HFF-Myc (cell line): ENCODE data around the gene C1QTNF8.

Experiments used
- DNase-seq: peaks from one replicate; pipeline ENCODE4 v3.0.0-alpha.2; 2011; ENCODE audit warnings: low read depth; ENCODE audit errors: extremely low read depth
- H3K4me3 ChIP-seq: replicated peaks from 2 replicates; pipeline ENCODE4 v1.5.1; 2011; ENCODE audit warnings: low read depth, mild to moderate bottlenecking, control low read depth, low read length
- TF ChIP-seq, protein P1 (sequence below): IDR thresholded peaks from 2 replicates; pipeline ENCODE4 v1.5.1; 2012; ENCODE audit warnings: mild to moderate bottlenecking, low read depth, low read length, control low read depth; ENCODE audit errors: missing control alignments

Gene C1QTNF8

DNA sequence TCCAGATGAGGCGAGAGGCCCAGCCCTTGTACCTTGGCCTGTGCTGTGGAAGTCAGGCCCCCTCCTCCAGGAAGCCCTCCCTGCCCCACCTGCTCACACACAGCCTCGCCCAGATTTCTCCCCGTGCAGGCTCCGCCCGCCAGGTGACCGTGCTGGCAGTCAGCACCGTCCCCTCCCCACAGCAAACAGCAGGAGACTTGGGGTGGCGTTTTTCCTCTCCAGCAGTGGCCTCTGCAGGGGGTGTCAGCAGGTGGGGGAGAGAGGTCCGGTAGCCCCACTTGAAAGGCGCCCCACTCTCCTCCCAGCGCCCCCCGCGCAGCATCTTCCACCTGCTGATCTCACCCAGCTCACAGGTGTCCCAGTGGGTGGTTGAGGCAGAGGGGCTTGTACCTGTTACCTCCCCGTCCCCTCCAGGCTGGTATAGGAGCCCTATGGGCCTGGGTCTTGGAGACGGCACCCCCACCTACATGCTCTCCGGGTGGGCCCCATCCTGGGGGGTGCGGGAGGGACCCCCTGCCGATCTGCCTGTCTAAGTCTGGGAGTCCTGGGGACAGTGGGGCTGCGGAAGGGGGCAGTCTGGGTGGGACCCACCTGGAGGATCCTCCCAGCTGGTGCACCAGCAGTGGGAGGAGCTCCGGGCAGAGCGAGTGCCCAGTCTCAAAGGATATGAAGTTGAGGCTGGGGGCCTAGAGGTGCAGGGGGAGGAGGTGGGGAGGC lies 4.2 kb upstream of the C1QTNF8 start:
- no peak overlapping the region for H3K4me3 ChIP-seq
- no peak for DNase-seq
- TF ChIP-seq, protein P1, sequence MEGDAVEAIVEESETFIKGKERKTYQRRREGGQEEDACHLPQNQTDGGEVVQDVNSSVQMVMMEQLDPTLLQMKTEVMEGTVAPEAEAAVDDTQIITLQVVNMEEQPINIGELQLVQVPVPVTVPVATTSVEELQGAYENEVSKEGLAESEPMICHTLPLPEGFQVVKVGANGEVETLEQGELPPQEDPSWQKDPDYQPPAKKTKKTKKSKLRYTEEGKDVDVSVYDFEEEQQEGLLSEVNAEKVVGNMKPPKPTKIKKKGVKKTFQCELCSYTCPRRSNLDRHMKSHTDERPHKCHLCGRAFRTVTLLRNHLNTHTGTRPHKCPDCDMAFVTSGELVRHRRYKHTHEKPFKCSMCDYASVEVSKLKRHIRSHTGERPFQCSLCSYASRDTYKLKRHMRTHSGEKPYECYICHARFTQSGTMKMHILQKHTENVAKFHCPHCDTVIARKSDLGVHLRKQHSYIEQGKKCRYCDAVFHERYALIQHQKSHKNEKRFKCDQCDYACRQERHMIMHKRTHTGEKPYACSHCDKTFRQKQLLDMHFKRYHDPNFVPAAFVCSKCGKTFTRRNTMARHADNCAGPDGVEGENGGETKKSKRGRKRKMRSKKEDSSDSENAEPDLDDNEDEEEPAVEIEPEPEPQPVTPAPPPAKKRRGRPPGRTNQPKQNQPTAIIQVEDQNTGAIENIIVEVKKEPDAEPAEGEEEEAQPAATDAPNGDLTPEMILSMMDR, result no peak

DNA sequence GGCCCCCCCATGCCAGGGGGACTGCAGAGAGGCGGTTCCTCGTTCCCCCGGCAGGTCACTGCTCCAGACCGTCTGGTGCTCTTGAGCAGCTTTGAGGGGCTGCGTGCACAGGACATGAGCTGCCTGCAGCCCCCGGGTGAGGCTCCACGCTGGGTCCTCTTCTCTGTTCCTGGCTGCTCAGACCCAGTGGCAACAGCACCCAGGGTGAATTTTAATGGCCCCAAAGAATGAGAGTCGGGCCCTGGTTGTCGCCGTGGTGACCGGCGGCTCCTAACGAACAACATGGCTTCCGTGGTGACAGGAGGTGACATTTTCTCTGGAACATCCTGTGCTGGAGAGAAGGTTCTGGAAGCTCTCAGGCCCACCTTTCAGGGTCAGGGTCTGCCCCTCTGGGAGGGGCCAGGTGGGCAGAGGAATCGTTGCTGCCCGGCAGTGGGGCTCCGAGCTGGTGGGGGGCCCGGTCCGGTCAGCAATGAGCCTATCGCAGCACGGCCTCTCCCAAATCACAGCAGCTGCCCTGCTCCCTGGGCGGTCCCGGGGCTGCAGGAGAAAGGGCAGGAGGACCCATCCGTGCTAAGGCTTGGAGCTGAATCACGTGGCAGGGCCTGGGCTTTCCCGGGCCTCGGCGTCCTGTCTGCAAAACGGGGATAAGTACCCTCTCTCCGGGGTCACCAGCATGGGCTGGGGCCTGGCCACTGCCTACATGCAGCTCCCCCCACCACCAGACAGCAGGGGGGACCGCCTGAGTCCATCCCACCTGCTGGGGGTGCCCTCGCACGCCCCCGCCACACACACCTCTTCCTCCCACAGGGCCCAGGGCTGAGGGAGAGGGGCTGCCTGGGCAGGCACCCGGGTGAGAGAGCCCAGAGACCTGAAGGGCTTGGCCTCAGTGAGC lies 3.4 kb upstream of the C1QTNF8 start:
- no peak overlapping the region for H3K4me3 ChIP-seq
- no peak for DNase-seq
- TF ChIP-seq, protein P1, result no peak

DNA sequence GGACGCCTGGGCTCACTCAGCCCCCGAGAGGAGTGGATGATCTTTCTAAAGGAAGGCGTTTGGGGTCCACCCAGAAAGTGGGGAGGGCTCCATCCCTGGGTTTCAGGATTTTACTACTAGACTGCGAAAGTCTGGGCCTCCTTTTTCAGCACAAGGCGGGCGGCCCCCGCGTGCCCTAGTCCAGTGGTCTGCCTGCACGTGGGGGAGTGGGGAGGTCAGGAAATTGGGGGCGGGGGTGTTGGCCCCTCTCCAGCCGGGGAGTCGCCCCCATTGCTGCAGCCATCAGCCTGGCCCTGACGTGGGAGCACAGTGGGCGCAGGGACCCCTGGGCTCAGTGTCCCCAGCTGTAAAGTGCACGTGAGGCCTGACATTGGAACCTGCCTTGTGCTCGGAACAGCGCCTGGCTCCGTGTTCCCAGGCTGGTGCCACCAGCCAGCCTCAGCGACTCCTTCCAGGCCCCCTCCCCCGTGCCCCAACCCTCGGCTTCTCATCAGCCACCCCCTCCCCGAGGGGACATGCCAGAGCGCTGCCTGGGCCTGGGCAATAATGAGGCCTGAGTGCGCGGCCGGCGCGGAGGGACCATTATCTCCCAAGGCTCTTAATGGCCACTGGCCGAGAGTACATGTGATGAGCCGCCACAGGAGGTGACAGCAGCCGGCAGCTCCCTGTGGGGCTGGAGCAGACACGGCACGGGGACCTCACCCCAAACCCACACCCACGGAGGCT lies 2.4 kb upstream of the C1QTNF8 start:
- TF ChIP-seq, protein P1, result no peak
- DNase-seq, result no peak
- no peak overlapping the region for H3K4me3 ChIP-seq

DNA sequence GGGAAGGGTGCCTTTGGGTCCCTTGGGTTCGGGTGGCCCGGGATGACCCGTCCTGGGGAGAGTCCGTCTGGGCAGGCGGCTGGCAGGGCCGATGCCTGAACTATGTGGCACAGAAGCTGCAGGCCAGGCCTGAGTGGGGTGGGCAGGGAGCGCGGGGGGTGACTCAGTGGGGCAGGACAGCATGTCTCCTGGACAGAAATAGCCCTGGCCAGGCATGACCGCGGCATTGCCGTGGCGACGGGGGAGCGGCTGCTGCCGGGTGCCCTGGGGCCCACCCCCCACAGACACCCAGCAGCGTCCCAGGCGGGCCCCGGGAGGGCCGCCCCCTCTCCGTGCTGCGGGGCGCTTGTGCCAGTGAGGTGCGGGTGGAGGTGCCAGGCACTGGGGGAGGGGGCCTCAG lies 1.8 kb upstream of the C1QTNF8 start:
- no peak overlapping the region for H3K4me3 ChIP-seq
- DNase-seq, result no peak
- TF ChIP-seq, protein P1, result no peak

DNA sequence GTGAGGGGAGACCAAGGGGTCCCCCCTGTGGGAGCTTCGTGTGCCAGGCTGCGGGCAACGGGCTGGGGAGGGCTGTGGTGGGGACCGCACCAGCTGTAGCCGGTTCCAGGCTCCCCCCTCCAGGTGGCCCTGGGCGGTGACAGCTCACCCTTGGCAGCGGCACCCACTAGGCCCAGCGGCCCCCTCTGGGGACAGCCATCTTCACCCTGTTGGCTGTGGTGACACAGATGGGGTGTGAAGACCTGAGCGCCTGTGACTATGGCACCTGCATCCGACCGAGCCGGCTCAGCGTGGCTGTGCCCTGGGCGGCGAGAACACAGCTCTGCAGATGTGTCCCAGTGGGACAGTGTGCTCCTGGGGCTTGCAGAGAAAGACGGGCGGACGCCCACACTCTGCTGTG lies 1.1 kb upstream of the C1QTNF8 start:
- DNase-seq, result no peak
- no peak overlapping the region for H3K4me3 ChIP-seq
- TF ChIP-seq, protein P1, result no peak

DNA sequence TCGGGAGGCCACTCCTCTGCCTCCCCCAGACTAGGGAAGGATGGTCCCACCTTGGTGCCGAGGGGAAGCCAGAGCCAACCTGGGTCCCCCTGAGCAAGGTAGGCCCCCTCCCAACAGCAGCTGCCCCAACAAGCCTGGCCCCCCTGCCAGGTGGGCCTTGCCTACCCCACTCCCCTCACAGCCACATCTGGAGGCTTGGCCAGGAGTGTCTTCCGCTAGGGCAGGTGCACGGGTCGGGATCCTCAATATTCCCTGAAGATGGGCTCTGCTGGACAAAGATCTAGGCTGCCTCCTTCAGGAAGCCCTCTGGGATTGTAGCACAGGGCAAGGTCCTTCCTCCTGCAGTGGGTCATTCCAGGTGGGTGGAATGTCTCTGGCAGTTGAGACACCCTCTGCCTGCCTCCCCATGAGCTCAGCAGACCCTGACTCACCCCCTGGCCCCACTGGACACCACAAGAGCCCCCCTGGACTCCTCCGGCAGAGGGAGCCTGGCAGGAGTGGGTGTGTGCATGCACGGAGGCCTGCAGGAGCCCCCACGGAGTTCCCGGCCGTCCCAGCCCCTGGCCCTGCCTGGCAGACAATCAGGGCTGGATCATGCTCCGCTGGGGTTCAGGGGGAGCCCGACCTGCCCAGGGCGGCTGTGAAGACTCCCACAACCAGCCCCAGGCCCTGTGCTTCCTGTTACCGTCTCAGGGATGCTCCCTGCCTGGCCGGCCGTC lies 435 bp downstream of the C1QTNF8 start:
- TF ChIP-seq, protein P1, result no peak
- H3K4me3 ChIP-seq, result no peak overlapping the region

More for the DNA sequence above, 435 bp downstream of the C1QTNF8 start:
- DNase-seq, result no peak
